GM12878 (cell line): ENCODE measurements around the gene MYRFL. TPM values are rescaled to one million over a fixed set of nuclear protein-coding genes. Genes with fewer than 3 reads are reported as not detected.

Experiments
- ATAC-seq: fragments of 200-7000 bp; cut with Tn5 transposase; 3 replicates; pipeline ENCODE4 v1.9.1; 2020; ENCODE audit warnings: mild to moderate bottlenecking, moderate library complexity
- BruUV-seq: library from RNA; stranded (reverse); fragments of 400-500 nt; replicated peaks from 2 replicates; lab custom pipeline; 2021; lab: Mats Ljungman, UMichigan
- CTCF ChIA-PET: fragments of 300-600 bp; sonication (Branson Sonifier 250); formaldehyde crosslinking; extraction: SDS; loops from one replicate; lab custom pipeline; 2021; ENCODE audit warnings: inconsistent platforms; lab: Yijun Ruan, JAX
- POLR2A ChIA-PET: fragments of 350-600 bp; formaldehyde crosslinking; extraction: SDS; loops from one replicate; lab custom pipeline; 2021; ENCODE audit warnings: inconsistent platforms; lab: Charles Lee
- RAD21 ChIA-PET: fragments of 300-600 bp; sonication (Branson Sonifier 250); formaldehyde crosslinking; loops from one replicate; lab custom pipeline; 2023; ENCODE audit warnings: antibody characterized with exemption; ENCODE audit not compliant: unreplicated experiment; lab: Charles Lee
- SMC1A ChIA-PET: fragments of 300-600 bp; sonication (Branson Sonifier 250); formaldehyde crosslinking; loops from one replicate; lab custom pipeline; 2023; ENCODE audit not compliant: unreplicated experiment, uncharacterized antibody; lab: Charles Lee
- DNase-seq: peaks from one replicate; pipeline ENCODE4 v3.0.0-alpha.2; 2011; ENCODE audit warnings: low read depth, low spot score
- FAIRE-seq: peaks from 3 replicates; lab custom pipeline; 2011; peaks lifted over from hg19 to GRCh38; lab: Jason Lieb, UNC
- H2AFZ ChIP-seq: 2 replicates; pipeline ENCODE4 v1.6.0; 2011; ENCODE audit warnings: low read depth, low read length, control low read depth; ENCODE audit not compliant: control insufficient read depth
- H3K27ac ChIP-seq: 2 replicates; pipeline ENCODE4 v1.5.1; 2011; ENCODE audit warnings: control low read depth; ENCODE audit not compliant: control insufficient read depth, insufficient read depth
- H3K27me3 ChIP-seq, 2 experiments: replicated peaks in 1 of 2; 2 replicates each; pipeline versions ENCODE4 v1.6.0 to v1.6.1; 2011; ENCODE audit warnings: low read length in 1 of 2; ENCODE audit not compliant: control insufficient read depth in 2 of 2, insufficient read depth in 2 of 2
- H3K36me3 ChIP-seq, 2 experiments: 2 replicates each; pipeline ENCODE4 v1.5.1; 2011; ENCODE audit warnings: low read length in 1 of 2; ENCODE audit not compliant: control insufficient read depth in 2 of 2, insufficient read depth in 2 of 2
- H3K4me1 ChIP-seq: 2 replicates; pipeline ENCODE4 v1.6.1; 2011; ENCODE audit warnings: mild to moderate bottlenecking, low read length, moderate library complexity, mixed read lengths; ENCODE audit not compliant: control insufficient read depth, insufficient read depth
- H3K4me2 ChIP-seq: 2 replicates; pipeline ENCODE4 v1.6.0; 2011; ENCODE audit warnings: control low read depth; ENCODE audit not compliant: control insufficient read depth, insufficient read depth
- H3K4me3 ChIP-seq: fragments of 200-600 bp; sonication (generic); 2 replicates; pipeline ENCODE4 v1.5.1; 2016
- H3K79me2 ChIP-seq: 2 replicates; pipeline ENCODE4 v1.6.0; 2011; ENCODE audit warnings: low read length; ENCODE audit not compliant: control insufficient read depth, insufficient read depth
- H3K9ac ChIP-seq: 2 replicates; pipeline ENCODE4 v1.8.0; 2011; ENCODE audit warnings: low read length, control low read depth, mixed read lengths; ENCODE audit not compliant: control insufficient read depth, insufficient read depth
- H3K9me3 ChIP-seq: replicated peaks from 3 replicates; pipeline ENCODE4 v1.5.1; 2011; ENCODE audit warnings: mild to moderate bottlenecking, low read length; ENCODE audit not compliant: control insufficient read depth, insufficient read depth
- H4K20me1 ChIP-seq: 2 replicates; pipeline ENCODE4 v1.6.0; 2011; ENCODE audit not compliant: control insufficient read depth, insufficient read depth
- BACH1 ChIP-seq: fragments of 450-650 bp; IDR thresholded peaks from 2 replicates; pipeline ENCODE4 v1.6.1; 2017; ENCODE audit warnings: mild to moderate bottlenecking, borderline replicate concordance
- CBX3 ChIP-seq: fragments of 200-600 bp; sonication (generic); IDR thresholded peaks from 2 replicates; pipeline ENCODE4 v1.6.1; 2016; ENCODE audit warnings: low read depth, borderline replicate concordance
- CREM ChIP-seq: IDR thresholded peaks from 2 replicates; pipeline ENCODE4 v1.6.1; 2014; ENCODE audit warnings: antibody characterized with exemption, low read depth
- DPF2 ChIP-seq: fragments of 450-650 bp; IDR thresholded peaks from 2 replicates; pipeline ENCODE4 v1.6.1; 2017; ENCODE audit warnings: mild to moderate bottlenecking
- MTA2 ChIP-seq: fragments of 450-650 bp; IDR thresholded peaks from 2 replicates; pipeline ENCODE4 v1.6.1; 2016; ENCODE audit warnings: low read depth, mild to moderate bottlenecking, moderate library complexity
- RELA ChIP-seq: fragments of 450-650 bp; IDR thresholded peaks from 2 replicates; pipeline ENCODE4 v1.8.0; 2014; ENCODE audit warnings: borderline replicate concordance; ENCODE audit not compliant: partially characterized antibody
- SPI1 ChIP-seq: IDR thresholded peaks from 2 replicates; pipeline ENCODE4 v1.6.1; 2011; ENCODE audit warnings: low read depth, mild to moderate bottlenecking, low read length, moderate library complexity, borderline replicate concordance; ENCODE audit not compliant: insufficient read depth
- ZNF384 ChIP-seq: IDR thresholded peaks from 2 replicates; pipeline ENCODE4 v1.6.1; 2012; ENCODE audit warnings: low read depth, mild to moderate bottlenecking, low read length, improper control_type of control experiment, borderline replicate concordance
- ZZZ3 ChIP-seq: IDR thresholded peaks from 2 replicates; pipeline ENCODE4 v1.6.1; 2011; ENCODE audit warnings: low read depth; ENCODE audit not compliant: control insufficient read depth, insufficient read length
- WGBS: methylation state at CpG from one replicate; pipeline ENCODE4 v1.1.6; 2016; ENCODE audit warnings: low lambda C conversion rate; ENCODE audit not compliant: insufficient replicate concordance, insufficient coverage; ENCODE audit errors: missing lambda C conversion rate; 5-methylcytosine and 5-hydroxymethylcytosine counted together
- in situ Hi-C: fragments of 300-500 bp; cut with MboI; formaldehyde crosslinking; loops from 9 replicates; pipeline ENCODE4 v1.14.3; 2018; ENCODE audit warnings: mixed read lengths
- intact Hi-C: fragments of 100-400 bp; cut with micrococcal nuclease; formaldehyde crosslinking; loops from one replicate; pipeline ENCODE4 v1.14.2; 2022; ENCODE audit not compliant: unreplicated experiment
- polyA plus RNA-seq, 11 experiments: library from polyadenylated mRNA; depleted of rRNA in 4 of 11; unstranded in 6 of 11; stranded (reverse) in 5 of 11; fragments of >200 nt; fragmentation: Nextera tagmentation in 4 of 11; fragmentation: Illumina TruSeq in 1 of 11; extraction: Ambion mirVana in 4 of 11; extraction: Trizol in 1 of 11; gene quantifications; 1 replicate in 1 of 11; 2 replicates in 10 of 11; pipeline versions ENCODE4 v1.2.1 to v1.2.3, GENCODE V29; 2011 to 2016; ENCODE audit warnings: inconsistent platforms in 2 of 11, missing spikeins in 2 of 11, low read depth in 1 of 11
- total RNA-seq, 4 experiments: library from RNA; depleted of rRNA in 3 of 4; stranded (reverse); fragments of >200 nt in 3 of 4; fragmentation: Illumina TruSeq in 1 of 4; extraction: Trizol in 1 of 4; gene quantifications; 2 replicates each; pipeline versions ENCODE4 v1.2.1 to v1.2.3, GENCODE V29; 2013 to 2021
- TF ChIP-seq, protein P1 (sequence below): IDR thresholded peaks from 2 replicates; pipeline ENCODE4 v1.6.1; 2011; ENCODE audit warnings: low read depth, mild to moderate bottlenecking, low read length, moderate library complexity, borderline replicate concordance; ENCODE audit errors: extremely low read depth

Gene MYRFL
- total and polyA plus RNA-seq, 10 of the 15 experiments (the other 5 are each of a cell fraction or from before 2014, with no cell fraction given): 0.24 to 1.8 (median 0.64) TPM

DNA sequence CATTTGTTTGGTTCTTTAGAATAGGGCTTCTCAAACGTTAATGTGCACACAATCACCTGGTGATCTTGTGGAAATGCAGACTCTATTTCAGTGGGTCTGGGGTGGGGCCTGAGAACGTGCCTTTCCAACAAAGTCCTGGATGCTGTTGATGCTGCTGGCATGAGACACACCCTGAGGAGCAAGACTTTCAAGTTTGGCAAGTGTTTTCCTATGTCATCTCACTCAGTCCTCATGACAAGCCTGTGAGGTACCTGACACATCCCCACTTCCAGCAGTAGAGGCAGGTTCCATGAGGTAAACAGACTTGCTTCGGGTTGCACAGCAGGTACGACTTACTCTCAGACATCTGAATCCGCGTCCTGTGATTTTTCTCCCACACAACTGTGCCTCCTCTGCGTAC, 147.1 kb downstream of the MYRFL start:
- H3K27ac ChIP-seq: no peak overlapping the region
- H3K4me3 ChIP-seq: no peak overlapping the region
- H2AFZ ChIP-seq: no peak overlapping the region
- no peaks in the 10 kb centered on the region for H3K27me3 ChIP-seq
- no peaks in the 10 kb centered on the region for H3K4me1 ChIP-seq
- in situ Hi-C loops: no loop called here
- DNase-seq (no peak), ATAC-seq (no peak), FAIRE-seq (no peak)
- ChIA-PET CTCF (no interaction called here), SMC1A (no interaction called here), POLR2A (no interaction called here), RAD21 (no interaction called here)
- H4K20me1 ChIP-seq: no peaks in the 10 kb centered on the region
- BruUV-seq: no TSS peak
- H3K79me2 ChIP-seq: no peaks in the 10 kb centered on the region
- TF ChIP-seq CREM (no peak), RELA (no peak), MTA2 (no peak), ZZZ3 (no peak), BACH1 (no peak), SPI1 (no peak), ZNF384 (no peak), CBX3 (no peak), DPF2 (no peak)
- TF ChIP-seq, protein P1, sequence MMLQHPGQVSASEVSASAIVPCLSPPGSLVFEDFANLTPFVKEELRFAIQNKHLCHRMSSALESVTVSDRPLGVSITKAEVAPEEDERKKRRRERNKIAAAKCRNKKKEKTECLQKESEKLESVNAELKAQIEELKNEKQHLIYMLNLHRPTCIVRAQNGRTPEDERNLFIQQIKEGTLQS: no peak
- no peak overlapping the region for H3K4me2 ChIP-seq
- H3K9me3 ChIP-seq: no peaks in the 10 kb centered on the region
- no peaks in the 10 kb centered on the region for H3K36me3 ChIP-seq
- WGBS: 24% methylated on average over 7 of the region's 7 CpGs
- H3K9ac ChIP-seq: no peak overlapping the region
- intact Hi-C loops: no loop called here
